Coronary artery (tissue), 2 donors: ENCODE measurements around the gene HEPHL1.

Source experiments
- DNase-seq: peaks from one replicate; pipeline ENCODE4 v3.0.0-alpha.2; 2017; ENCODE audit warnings: low spot score
- H3K27ac ChIP-seq, 2 donors: fragments of 200-600 bp; sonication (generic); one replicate each; pipeline ENCODE4 v1.5.1; 2016 to 2019
- H3K4me3 ChIP-seq: fragments of 200-600 bp; sonication (generic); 2 replicates; pipeline ENCODE4 v1.5.1; 2016; ENCODE audit warnings: mild to moderate bottlenecking, moderate library complexity
- CTCF ChIP-seq: fragments of 200-600 bp; sonication (generic); IDR thresholded peaks from one replicate; pipeline ENCODE4 v1.5.1; 2019; ENCODE audit warnings: antibody characterized with exemption

Gene HEPHL1

GRCh38 chr11:94149431-94150017 is 128.4 kb downstream of the HEPHL1 start:
- no peak for DNase-seq
- H3K4me3 ChIP-seq: no peak overlapping the region
- no peak for TF ChIP-seq CTCF
- no peak overlapping the region for H3K27ac ChIP-seq

GRCh38 chr11:94150056-94150455 is 128.9 kb downstream of the HEPHL1 start:
- no peak for TF ChIP-seq CTCF
- H3K27ac ChIP-seq: no peak overlapping the region
- no peak overlapping the region for H3K4me3 ChIP-seq
- no peak for DNase-seq

DNA sequence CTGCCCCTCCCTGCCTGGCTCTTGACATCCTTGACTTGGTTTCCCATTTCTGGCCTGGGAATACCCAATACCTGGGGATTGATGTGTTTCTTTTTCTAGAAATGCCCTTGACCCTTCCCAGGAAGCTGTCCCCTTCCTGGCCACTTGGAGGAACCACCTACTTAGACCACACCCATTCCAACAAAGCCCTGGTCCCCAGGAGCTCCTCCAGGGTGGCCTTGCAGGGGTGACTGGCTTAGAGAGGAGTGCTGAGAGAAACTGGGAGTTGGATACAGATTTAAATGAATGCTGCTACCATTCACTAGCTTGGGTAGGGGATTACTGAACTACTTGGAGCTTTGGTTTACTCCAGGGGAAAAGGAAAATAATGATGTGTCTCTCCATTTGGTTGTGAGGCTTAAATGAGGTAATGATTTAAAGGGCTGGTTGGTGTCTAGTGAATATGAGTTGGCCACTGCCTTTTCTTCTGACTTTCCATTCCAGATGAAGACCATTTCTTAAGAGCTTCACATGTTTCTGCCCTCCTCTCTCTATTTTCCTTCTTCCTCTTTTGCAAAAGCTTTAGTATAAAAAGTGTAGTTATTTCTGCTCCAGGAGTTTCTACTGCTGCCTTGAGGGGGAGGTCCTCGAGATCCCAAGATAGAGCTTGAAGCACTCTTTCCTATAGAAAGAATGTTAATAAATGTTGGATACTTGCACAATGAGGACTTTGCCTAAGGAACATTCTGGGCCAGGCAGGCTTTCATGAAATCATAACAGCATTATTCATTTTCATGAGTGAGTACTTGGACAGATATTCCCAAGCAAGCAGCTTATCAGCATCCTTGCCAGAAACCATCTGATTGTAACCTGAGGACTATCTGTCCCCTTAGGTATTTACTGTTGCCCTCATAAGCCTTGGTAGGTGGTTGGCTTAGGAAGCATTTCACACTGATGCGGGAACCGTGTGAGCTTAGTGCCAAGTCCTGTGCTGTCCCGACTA is 129.8 kb downstream of the HEPHL1 start:
- DNase-seq: no peak
- no peak for TF ChIP-seq CTCF
- Histone ChIP-seq H3K27ac (peak overlapping the region; percentile 67), H3K4me3 (no peak overlapping the region)

- TF ChIP-seq CTCF: no peak
- Histone ChIP-seq H3K4me3 (no peak overlapping the region), H3K27ac (peak overlapping the region; percentile 67 to 80)
- no peak for DNase-seq
These were observed 130.9 kb downstream of the HEPHL1 start for GRCh38 chr11:94151903-94152677.

- H3K4me3 ChIP-seq: no peak overlapping the region
- no peak for TF ChIP-seq CTCF
- H3K27ac ChIP-seq: peak overlapping the region; percentile 67 to 80
- no peak for DNase-seq
These were observed 131.5 kb downstream of the HEPHL1 start for GRCh38 chr11:94152678-94153065.

DNA sequence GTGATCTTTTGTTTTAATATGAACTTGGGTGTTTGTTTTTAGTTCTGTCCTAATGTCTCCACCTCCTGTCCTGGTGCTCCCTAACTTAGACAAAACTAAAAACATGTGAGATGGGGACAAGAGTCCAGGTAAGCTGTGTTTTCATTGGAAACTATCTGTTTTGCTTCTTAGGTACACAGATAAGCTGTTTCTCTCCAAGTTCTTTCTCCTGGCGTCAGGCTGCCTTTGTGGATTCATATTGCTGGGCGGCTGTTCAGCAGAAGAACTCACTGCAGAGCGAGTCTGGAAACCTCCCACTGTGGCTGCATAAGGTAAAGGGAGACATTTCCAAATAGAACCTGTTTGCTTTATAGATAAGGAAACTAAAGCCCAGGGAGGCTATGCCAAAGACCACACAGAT is 132.2 kb downstream of the HEPHL1 start:
- DNase-seq: no peak
- no peak for TF ChIP-seq CTCF
- peak overlapping the region; percentile 48 to 67 for H3K27ac ChIP-seq
- H3K4me3 ChIP-seq: no peak overlapping the region
